Ishikawa (cell line): Measurements from ENCODE around the gene SSU72.

ENCODE experiments used
- CREB1 ChIP-seq: IDR thresholded peaks from 2 replicates; pipeline ENCODE4 v1.6.1; 2012; ENCODE audit warnings: low read depth
- EGR1 ChIP-seq: IDR thresholded peaks from 2 replicates; pipeline ENCODE4 v1.6.1; 2012
- EP300 ChIP-seq: IDR thresholded peaks from 2 replicates; pipeline ENCODE4 v1.6.1; 2012; ENCODE audit warnings: borderline replicate concordance
- FOXM1 ChIP-seq: IDR thresholded peaks from 2 replicates; pipeline ENCODE4 v1.6.1; 2012; ENCODE audit warnings: low read depth, borderline replicate concordance
- RAD21 ChIP-seq: IDR thresholded peaks from 2 replicates; pipeline ENCODE4 v1.6.1; 2012; ENCODE audit warnings: low read depth
- YY1 ChIP-seq: IDR thresholded peaks from 2 replicates; pipeline ENCODE4 v1.6.1; 2012; ENCODE audit warnings: low read depth
- ZBTB7A ChIP-seq: IDR thresholded peaks from 2 replicates; pipeline ENCODE4 v1.6.1; 2012; ENCODE audit warnings: low read depth
- TF ChIP-seq, protein P1 (sequence below): IDR thresholded peaks from 2 replicates; pipeline ENCODE4 v1.6.1; 2012
- TF ChIP-seq, protein P2 (sequence below): IDR thresholded peaks from 2 replicates; pipeline ENCODE4 v1.6.1; 2012; ENCODE audit warnings: low read depth, mild to moderate bottlenecking
- TF ChIP-seq, protein P3 (sequence below): IDR thresholded peaks from 2 replicates; pipeline ENCODE4 v1.6.1; 2012

DNA sequence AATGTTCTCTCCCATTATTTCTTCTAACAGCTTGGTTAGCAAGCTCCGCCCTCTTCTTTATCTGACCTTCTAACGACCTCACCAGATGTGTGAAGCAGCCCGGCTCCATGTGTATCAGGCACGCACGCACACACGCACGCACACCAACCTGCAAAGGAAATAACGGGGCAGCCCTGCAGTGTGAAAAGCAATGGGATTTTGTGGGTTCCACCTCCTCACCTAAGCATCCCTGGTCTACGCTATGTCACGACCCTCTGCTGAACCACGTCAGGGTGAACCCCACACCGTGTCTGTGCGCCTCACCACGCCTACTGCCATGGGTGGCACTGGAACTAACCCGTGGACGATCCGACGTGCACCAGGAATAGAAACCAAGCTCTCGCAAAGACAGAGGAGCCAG, 10.4 kb downstream of the SSU72 start:
- TF ChIP-seq EP300 (no peak), YY1 (no peak), FOXM1 (no peak), CREB1 (no peak), RAD21 (no peak), EGR1 (no peak), ZBTB7A (no peak)
- TF ChIP-seq, protein P1, sequence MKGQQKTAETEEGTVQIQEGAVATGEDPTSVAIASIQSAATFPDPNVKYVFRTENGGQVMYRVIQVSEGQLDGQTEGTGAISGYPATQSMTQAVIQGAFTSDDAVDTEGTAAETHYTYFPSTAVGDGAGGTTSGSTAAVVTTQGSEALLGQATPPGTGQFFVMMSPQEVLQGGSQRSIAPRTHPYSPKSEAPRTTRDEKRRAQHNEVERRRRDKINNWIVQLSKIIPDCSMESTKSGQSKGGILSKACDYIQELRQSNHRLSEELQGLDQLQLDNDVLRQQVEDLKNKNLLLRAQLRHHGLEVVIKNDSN, result no peak
- TF ChIP-seq, protein P2, sequence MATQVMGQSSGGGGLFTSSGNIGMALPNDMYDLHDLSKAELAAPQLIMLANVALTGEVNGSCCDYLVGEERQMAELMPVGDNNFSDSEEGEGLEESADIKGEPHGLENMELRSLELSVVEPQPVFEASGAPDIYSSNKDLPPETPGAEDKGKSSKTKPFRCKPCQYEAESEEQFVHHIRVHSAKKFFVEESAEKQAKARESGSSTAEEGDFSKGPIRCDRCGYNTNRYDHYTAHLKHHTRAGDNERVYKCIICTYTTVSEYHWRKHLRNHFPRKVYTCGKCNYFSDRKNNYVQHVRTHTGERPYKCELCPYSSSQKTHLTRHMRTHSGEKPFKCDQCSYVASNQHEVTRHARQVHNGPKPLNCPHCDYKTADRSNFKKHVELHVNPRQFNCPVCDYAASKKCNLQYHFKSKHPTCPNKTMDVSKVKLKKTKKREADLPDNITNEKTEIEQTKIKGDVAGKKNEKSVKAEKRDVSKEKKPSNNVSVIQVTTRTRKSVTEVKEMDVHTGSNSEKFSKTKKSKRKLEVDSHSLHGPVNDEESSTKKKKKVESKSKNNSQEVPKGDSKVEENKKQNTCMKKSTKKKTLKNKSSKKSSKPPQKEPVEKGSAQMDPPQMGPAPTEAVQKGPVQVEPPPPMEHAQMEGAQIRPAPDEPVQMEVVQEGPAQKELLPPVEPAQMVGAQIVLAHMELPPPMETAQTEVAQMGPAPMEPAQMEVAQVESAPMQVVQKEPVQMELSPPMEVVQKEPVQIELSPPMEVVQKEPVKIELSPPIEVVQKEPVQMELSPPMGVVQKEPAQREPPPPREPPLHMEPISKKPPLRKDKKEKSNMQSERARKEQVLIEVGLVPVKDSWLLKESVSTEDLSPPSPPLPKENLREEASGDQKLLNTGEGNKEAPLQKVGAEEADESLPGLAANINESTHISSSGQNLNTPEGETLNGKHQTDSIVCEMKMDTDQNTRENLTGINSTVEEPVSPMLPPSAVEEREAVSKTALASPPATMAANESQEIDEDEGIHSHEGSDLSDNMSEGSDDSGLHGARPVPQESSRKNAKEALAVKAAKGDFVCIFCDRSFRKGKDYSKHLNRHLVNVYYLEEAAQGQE, result no peak
- TF ChIP-seq, protein P3, sequence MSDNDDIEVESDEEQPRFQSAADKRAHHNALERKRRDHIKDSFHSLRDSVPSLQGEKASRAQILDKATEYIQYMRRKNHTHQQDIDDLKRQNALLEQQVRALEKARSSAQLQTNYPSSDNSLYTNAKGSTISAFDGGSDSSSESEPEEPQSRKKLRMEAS, result no peak
